ENCODE data around the gene MITF. TPM values are rescaled to one million over a fixed set of nuclear protein-coding genes. Genes with fewer than 3 reads are reported as not detected.

MITF gene
- polyA plus RNA-seq, 1 donor from 2014 or later, result not detected

DNA sequence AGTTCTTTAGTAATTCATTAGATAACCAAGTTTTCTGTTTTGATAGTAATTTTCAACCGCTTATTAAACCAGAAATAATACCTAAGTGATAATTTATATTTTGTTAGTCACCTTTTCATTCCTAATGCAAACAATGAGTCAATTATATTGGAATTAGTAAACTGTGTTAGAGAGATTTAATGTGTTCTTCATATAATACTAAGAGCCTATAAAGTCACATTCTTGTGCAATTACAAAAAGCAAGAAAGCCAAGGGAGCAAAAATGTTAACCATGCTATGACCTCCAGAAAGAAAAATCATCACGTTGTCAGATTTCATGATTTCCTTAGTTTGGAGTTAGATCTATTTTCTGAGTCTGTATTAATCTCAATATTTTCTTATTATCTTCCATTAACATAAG, 151.4 kb downstream of the MITF start:
- no peaks in the 10 kb centered on the region for H3K27me3 ChIP-seq (ENCODE audit: insufficient read depth, low read depth, low read length)
- H3K36me3 ChIP-seq (ENCODE audit: insufficient read depth, low read length), result no peaks in the 10 kb centered on the region
- no peaks in the 10 kb centered on the region for H3K79me2 ChIP-seq (replicated peaks; ENCODE audit: insufficient read depth, low read length)
- H4K20me1 ChIP-seq (ENCODE audit: insufficient read depth), result no peaks in the 10 kb centered on the region
- H2AFZ ChIP-seq (ENCODE audit: low read depth, low read length), result no peak overlapping the region
- TF ChIP-seq, protein P1, sequence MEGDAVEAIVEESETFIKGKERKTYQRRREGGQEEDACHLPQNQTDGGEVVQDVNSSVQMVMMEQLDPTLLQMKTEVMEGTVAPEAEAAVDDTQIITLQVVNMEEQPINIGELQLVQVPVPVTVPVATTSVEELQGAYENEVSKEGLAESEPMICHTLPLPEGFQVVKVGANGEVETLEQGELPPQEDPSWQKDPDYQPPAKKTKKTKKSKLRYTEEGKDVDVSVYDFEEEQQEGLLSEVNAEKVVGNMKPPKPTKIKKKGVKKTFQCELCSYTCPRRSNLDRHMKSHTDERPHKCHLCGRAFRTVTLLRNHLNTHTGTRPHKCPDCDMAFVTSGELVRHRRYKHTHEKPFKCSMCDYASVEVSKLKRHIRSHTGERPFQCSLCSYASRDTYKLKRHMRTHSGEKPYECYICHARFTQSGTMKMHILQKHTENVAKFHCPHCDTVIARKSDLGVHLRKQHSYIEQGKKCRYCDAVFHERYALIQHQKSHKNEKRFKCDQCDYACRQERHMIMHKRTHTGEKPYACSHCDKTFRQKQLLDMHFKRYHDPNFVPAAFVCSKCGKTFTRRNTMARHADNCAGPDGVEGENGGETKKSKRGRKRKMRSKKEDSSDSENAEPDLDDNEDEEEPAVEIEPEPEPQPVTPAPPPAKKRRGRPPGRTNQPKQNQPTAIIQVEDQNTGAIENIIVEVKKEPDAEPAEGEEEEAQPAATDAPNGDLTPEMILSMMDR (IDR thresholded peaks at IDR 0.05; ENCODE audit: poor library complexity, severe bottlenecking), result no peak
- TF ChIP-seq POLR2AphosphoS5 (IDR thresholded peaks at IDR 0.05), result no peak
- TF ChIP-seq, protein P2, sequence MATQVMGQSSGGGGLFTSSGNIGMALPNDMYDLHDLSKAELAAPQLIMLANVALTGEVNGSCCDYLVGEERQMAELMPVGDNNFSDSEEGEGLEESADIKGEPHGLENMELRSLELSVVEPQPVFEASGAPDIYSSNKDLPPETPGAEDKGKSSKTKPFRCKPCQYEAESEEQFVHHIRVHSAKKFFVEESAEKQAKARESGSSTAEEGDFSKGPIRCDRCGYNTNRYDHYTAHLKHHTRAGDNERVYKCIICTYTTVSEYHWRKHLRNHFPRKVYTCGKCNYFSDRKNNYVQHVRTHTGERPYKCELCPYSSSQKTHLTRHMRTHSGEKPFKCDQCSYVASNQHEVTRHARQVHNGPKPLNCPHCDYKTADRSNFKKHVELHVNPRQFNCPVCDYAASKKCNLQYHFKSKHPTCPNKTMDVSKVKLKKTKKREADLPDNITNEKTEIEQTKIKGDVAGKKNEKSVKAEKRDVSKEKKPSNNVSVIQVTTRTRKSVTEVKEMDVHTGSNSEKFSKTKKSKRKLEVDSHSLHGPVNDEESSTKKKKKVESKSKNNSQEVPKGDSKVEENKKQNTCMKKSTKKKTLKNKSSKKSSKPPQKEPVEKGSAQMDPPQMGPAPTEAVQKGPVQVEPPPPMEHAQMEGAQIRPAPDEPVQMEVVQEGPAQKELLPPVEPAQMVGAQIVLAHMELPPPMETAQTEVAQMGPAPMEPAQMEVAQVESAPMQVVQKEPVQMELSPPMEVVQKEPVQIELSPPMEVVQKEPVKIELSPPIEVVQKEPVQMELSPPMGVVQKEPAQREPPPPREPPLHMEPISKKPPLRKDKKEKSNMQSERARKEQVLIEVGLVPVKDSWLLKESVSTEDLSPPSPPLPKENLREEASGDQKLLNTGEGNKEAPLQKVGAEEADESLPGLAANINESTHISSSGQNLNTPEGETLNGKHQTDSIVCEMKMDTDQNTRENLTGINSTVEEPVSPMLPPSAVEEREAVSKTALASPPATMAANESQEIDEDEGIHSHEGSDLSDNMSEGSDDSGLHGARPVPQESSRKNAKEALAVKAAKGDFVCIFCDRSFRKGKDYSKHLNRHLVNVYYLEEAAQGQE (IDR thresholded peaks at IDR 0.05; ENCODE audit: borderline replicate concordance), result no peak
- H3K9me3 ChIP-seq (ENCODE audit: low read length), result no peaks in the 10 kb centered on the region
- H3K9me2 ChIP-seq (ENCODE audit: insufficient read depth, low read length), result no peaks in the 10 kb centered on the region
- H3F3A ChIP-seq (ENCODE audit: insufficient read depth, low read length, poor library complexity, severe bottlenecking), result no peaks in the 10 kb centered on the region
- no peak overlapping the region for H3K4me3 ChIP-seq (ENCODE audit: low read length)
- H3K4me2 ChIP-seq (ENCODE audit: low read length), result no peak overlapping the region
- no peak overlapping the region for H3K9ac ChIP-seq (ENCODE audit: low read length)
- H3K27ac ChIP-seq (ENCODE audit: low read length), result no peak overlapping the region

DNA sequence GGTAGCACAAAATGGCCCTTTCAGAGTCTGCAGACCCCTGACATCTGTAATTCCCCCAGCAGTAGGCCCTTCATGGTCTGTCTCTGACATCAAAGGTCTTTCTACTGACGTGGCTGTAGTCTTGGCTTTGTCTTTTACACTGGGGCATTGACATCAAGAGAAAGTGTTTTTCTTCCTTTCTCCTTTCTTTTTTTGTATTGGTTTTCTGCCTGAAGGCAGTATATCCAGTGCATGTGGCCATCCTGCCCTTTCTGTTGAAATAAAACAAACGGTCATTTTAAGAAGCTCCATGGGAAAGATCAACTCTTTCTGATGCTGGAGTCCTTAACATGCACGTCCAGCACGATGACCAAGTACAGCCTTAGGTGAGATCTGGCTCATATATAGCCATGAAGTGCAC, 153.4 kb downstream of the MITF start:
- no peaks in the 10 kb centered on the region for H3K27me3 ChIP-seq (ENCODE audit: insufficient read depth, low read depth, low read length)
- no peaks in the 10 kb centered on the region for H3F3A ChIP-seq (ENCODE audit: insufficient read depth, low read length, poor library complexity, severe bottlenecking)
- no peak overlapping the region for H2AFZ ChIP-seq (ENCODE audit: low read depth, low read length)
- no peak overlapping the region for H3K4me2 ChIP-seq (ENCODE audit: low read length)
- no peak overlapping the region for H3K9ac ChIP-seq (ENCODE audit: low read length)
- H3K4me3 ChIP-seq (ENCODE audit: low read length), result no peak overlapping the region
- no peaks in the 10 kb centered on the region for H3K36me3 ChIP-seq (ENCODE audit: insufficient read depth, low read length)
- H3K9me3 ChIP-seq (ENCODE audit: low read length), result no peaks in the 10 kb centered on the region
- H3K27ac ChIP-seq (ENCODE audit: low read length), result no peak overlapping the region
- no peaks in the 10 kb centered on the region for H3K9me2 ChIP-seq (ENCODE audit: insufficient read depth, low read length)
- H4K20me1 ChIP-seq (ENCODE audit: insufficient read depth), result no peaks in the 10 kb centered on the region
- H3K79me2 ChIP-seq (replicated peaks; ENCODE audit: insufficient read depth, low read length), result no peaks in the 10 kb centered on the region
- TF ChIP-seq, protein P2 (IDR thresholded peaks at IDR 0.05; ENCODE audit: borderline replicate concordance), result no peak
- TF ChIP-seq TAF1 (IDR thresholded peaks at IDR 0.05; ENCODE audit: low read depth), result no peak
- no peak for TF ChIP-seq EZH2 (IDR thresholded peaks at IDR 0.05; ENCODE audit: borderline replicate concordance, insufficient read depth, low read length, poor library complexity, severe bottlenecking)
- TF ChIP-seq MXI1 (conservative IDR thresholded peaks at IDR 0.05; ENCODE audit: poor library complexity, severe bottlenecking), result no peak
- no peak for TF ChIP-seq RAD21 (conservative IDR thresholded peaks at IDR 0.05)
- no peak for TF ChIP-seq SMC3 (conservative IDR thresholded peaks at IDR 0.05; ENCODE audit: poor library complexity)
- TF ChIP-seq POLR2AphosphoS5 (IDR thresholded peaks at IDR 0.05), result no peak
- TF ChIP-seq, protein P1 (IDR thresholded peaks at IDR 0.05; ENCODE audit: poor library complexity, severe bottlenecking), result no peak
- TF ChIP-seq EP300 (conservative IDR thresholded peaks at IDR 0.05; ENCODE audit: poor library complexity, severe bottlenecking), result no peak
